Cardiac muscle cell (in vitro differentiated cells and primary cell): ENCODE data around the gene MTREX. TPM values are rescaled to one million over a fixed set of nuclear protein-coding genes. Genes with fewer than 3 reads are reported as not detected.

Experiments used
- DNase-seq, 2 donors: peaks; one replicate each; pipeline versions ENCODE4 v3.0.0 to v3.0.0-alpha.2; 2010 to 2017; ENCODE audit warnings: low read depth in 1 of 2, low spot score in 1 of 2
- H3K27ac ChIP-seq: fragments of 200-600 bp; sonication (generic); 2 replicates; pipeline ENCODE4 v1.5.1; 2016
- H3K27me3 ChIP-seq: fragments of 200-600 bp; sonication (generic); 2 replicates; pipeline ENCODE4 v1.6.0; 2016; ENCODE audit warnings: control low read depth
- H3K36me3 ChIP-seq: fragments of 200-600 bp; sonication (generic); 2 replicates; pipeline ENCODE4 v1.5.1; 2016; ENCODE audit warnings: control low read depth
- H3K4me1 ChIP-seq: fragments of 200-600 bp; sonication (generic); 2 replicates; pipeline ENCODE4 v1.8.1; 2017; ENCODE audit warnings: low read depth, mild to moderate bottlenecking, mixed run types
- H3K4me3 ChIP-seq: fragments of 200-600 bp; sonication (generic); 2 replicates; pipeline ENCODE4 v1.5.1; 2016; ENCODE audit warnings: mild to moderate bottlenecking
- H3K9me3 ChIP-seq: fragments of 200-600 bp; sonication (generic); 2 replicates; pipeline ENCODE4 v1.5.1; 2017; ENCODE audit warnings: low read depth, mild to moderate bottlenecking, control low read depth
- CTCF ChIP-seq: IDR thresholded peaks from 2 replicates; pipeline ENCODE4 v1.5.1; 2012; ENCODE audit warnings: low read depth, mild to moderate bottlenecking, low read length
- polyA plus RNA-seq: library from polyadenylated mRNA; unstranded; fragments of >200 nt; fragmentation: Nextera tagmentation; extraction: Ambion mirVana; gene quantifications from 2 replicates; pipeline ENCODE4 v1.2.1, GENCODE V29; 2016
- total RNA-seq: library from RNA; depleted of rRNA; stranded (reverse); fragments of >200 nt; gene quantifications from 2 replicates; pipeline ENCODE4 v1.2.3, GENCODE V29; 2016

The MTREX gene
- total and polyA plus RNA-seq, 2 experiments from 2014 or later: 32.8 to 65.2 TPM

GRCh38 chr5:55289808-55290207 is 18.0 kb upstream of the MTREX start:
- TF ChIP-seq CTCF: no peak
- Histone ChIP-seq H3K27ac (no peak overlapping the region), H3K4me1 (peaks cover 4% of the 10 kb centered on the region), H3K4me3 (no peak overlapping the region), H3K9me3 (no peaks in the 10 kb centered on the region), H3K36me3 (peaks cover 83% of the 10 kb centered on the region), H3K27me3 (no peaks in the 10 kb centered on the region)
- DNase-seq: no peak

GRCh38 chr5:55290991-55291390 is 16.8 kb upstream of the MTREX start:
- no peak for TF ChIP-seq CTCF
- Histone ChIP-seq H3K4me3 (no peak overlapping the region), H3K9me3 (no peaks in the 10 kb centered on the region), H3K36me3 (peaks cover 82% of the 10 kb centered on the region), H3K27me3 (no peaks in the 10 kb centered on the region), H3K4me1 (peaks cover 4% of the 10 kb centered on the region), H3K27ac (no peak overlapping the region)
- DNase-seq: no peak

GRCh38 chr5:55294935-55295334 is 12.9 kb upstream of the MTREX start:
- Histone ChIP-seq H3K4me3 (no peak overlapping the region), H3K9me3 (no peaks in the 10 kb centered on the region), H3K4me1 (no peaks in the 10 kb centered on the region), H3K27ac (no peak overlapping the region), H3K27me3 (no peaks in the 10 kb centered on the region), H3K36me3 (peaks cover 57% of the 10 kb centered on the region)
- no peak for TF ChIP-seq CTCF
- no peak for DNase-seq

GRCh38 chr5:55300890-55301289 is 6.9 kb upstream of the MTREX start:
- Histone ChIP-seq H3K36me3 (peaks cover 6% of the 10 kb centered on the region), H3K27me3 (no peaks in the 10 kb centered on the region), H3K4me3 (no peak overlapping the region), H3K27ac (no peak overlapping the region), H3K4me1 (peaks cover 2% of the 10 kb centered on the region), H3K9me3 (no peaks in the 10 kb centered on the region)
- DNase-seq: no peak
- TF ChIP-seq CTCF: no peak

GRCh38 chr5:55303238-55303690 is 4.5 kb upstream of the MTREX start:
- peak in 1 of 2 donors; percentile 90 for DNase-seq
- Histone ChIP-seq H3K36me3 (peaks cover 3% of the 10 kb centered on the region), H3K4me1 (peaks cover 7% of the 10 kb centered on the region), H3K27me3 (no peaks in the 10 kb centered on the region), H3K4me3 (no peak overlapping the region), H3K9me3 (no peaks in the 10 kb centered on the region), H3K27ac (no peak overlapping the region)
- no peak for TF ChIP-seq CTCF

GRCh38 chr5:55304584-55304983 is 3.2 kb upstream of the MTREX start:
- no peak for DNase-seq
- H3K4me3 ChIP-seq: no peak overlapping the region
- H3K9me3 ChIP-seq: no peaks in the 10 kb centered on the region
- H3K36me3 ChIP-seq: peaks cover 3% of the 10 kb centered on the region
- TF ChIP-seq CTCF: no peak
- no peaks in the 10 kb centered on the region for H3K27me3 ChIP-seq
- no peak overlapping the region for H3K27ac ChIP-seq
- peaks cover 13% of the 10 kb centered on the region for H3K4me1 ChIP-seq
